Smooth muscle cell of the umbilical artery (primary cell): Measurements from ENCODE around the gene COA7. TPM values are rescaled to one million over a fixed set of nuclear protein-coding genes. Genes with fewer than 3 reads are reported as not detected.

Source experiments
- total RNA-seq: library from RNA; depleted of rRNA; stranded (reverse); fragments of >200 nt; gene quantifications from 2 replicates; pipeline ENCODE4 v1.2.3, GENCODE V29; 2014

Gene COA7
- total RNA-seq: 9.8 and 22.1 TPM in 2 replicates

GRCh38 chr1:52697795-52698674 is at the start of gene COA7:
TSS of gene COA7 (minus strand) at chr1:52698347. CDS start at chr1:52698326, 21 bp downstream.

GRCh38 chr1:52726265-52727113 is 28.3 kb upstream of the COA7 start, which contains the start of gene ZYG11B:
TSS of gene ZYG11B (plus strand) at chr1:52726453. CDS start at chr1:52726654, 201 bp downstream.

Other genes starting within 250 kb of the COA7 start
- gene TUT4, start 145.3 kb downstream of the COA7 start, total RNA-seq: 28.5 and 39.5 TPM in 2 replicates
- gene GPX7, start 96.0 kb downstream of the COA7 start, total RNA-seq: 19.3 and 34.3 TPM in 2 replicates
- not detected in 2 replicates for gene SHISAL2A, start 65.2 kb downstream of the COA7 start, total RNA-seq
- 38.9 and 39.6 TPM in 2 replicates for gene ZYG11B, start 28.1 kb upstream of the COA7 start, total RNA-seq
- 0.23 TPM in 1 of 2 replicates, not detected in the other for gene ZYG11A, start 144.4 kb upstream of the COA7 start, total RNA-seq
- gene ECHDC2, start 223.4 kb upstream of the COA7 start, total RNA-seq: 15.4 and 19.3 TPM in 2 replicates
- 164 and 210 TPM in 2 replicates for gene SCP2, start 228.9 kb upstream of the COA7 start, total RNA-seq